Suprapubic skin (tissue), 4 donors: Measurements from ENCODE around the gene B4GALT5. TPM values are rescaled to one million over a fixed set of nuclear protein-coding genes. Genes with fewer than 3 reads are reported as not detected.
A peak's percentile ranks its signal among the peaks of the same experiment; 100 is the strongest.
"Not testable (repeated sequence)": the region's sequence is repeated elsewhere in the genome, so short reads cannot be mapped to it uniquely, and the experiment has no call there.

Source experiments
- DNase-seq, 2 donors: peaks; one replicate each; pipeline ENCODE4 v3.0.0-alpha.2; 2019; ENCODE audit warnings: low spot score in 2 of 2
- H3K27ac ChIP-seq: fragments of 200-600 bp; sonication (generic); one replicate; pipeline ENCODE4 v1.5.1; 2019
- H3K27me3 ChIP-seq: fragments of 200-600 bp; sonication (generic); one replicate; pipeline ENCODE4 v1.5.1; 2019
- H3K36me3 ChIP-seq: fragments of 200-600 bp; sonication (generic); one replicate; pipeline ENCODE4 v1.5.1; 2019
- H3K4me1 ChIP-seq: fragments of 200-600 bp; sonication (generic); one replicate; pipeline ENCODE4 v1.5.1; 2019
- H3K4me3 ChIP-seq: fragments of 200-600 bp; sonication (generic); one replicate; pipeline ENCODE4 v1.5.1; 2019; ENCODE audit warnings: mild to moderate bottlenecking
- H3K9me3 ChIP-seq: fragments of 200-600 bp; sonication (generic); one replicate; pipeline ENCODE4 v1.5.1; 2019
- EP300 ChIP-seq: sonication (generic); formaldehyde crosslinking; IDR thresholded peaks from one replicate; pipeline ENCODE4 v1.6.1; 2017; ENCODE audit warnings: antibody characterized with exemption
- POLR2A ChIP-seq, 2 donors: fragments of 450-650 bp; IDR thresholded peaks; one replicate each; pipeline ENCODE4 v1.6.1; 2017; ENCODE audit warnings: antibody characterized with exemption in 2 of 2, mild to moderate bottlenecking in 2 of 2, moderate library complexity in 2 of 2
- POLR2AphosphoS5 ChIP-seq, 3 donors: sonication (generic); formaldehyde crosslinking; IDR thresholded peaks; one replicate each; pipeline ENCODE4 v1.6.1; 2017; ENCODE audit warnings: antibody characterized with exemption in 3 of 3
- WGBS: methylation state at CpG from one replicate; pipeline ENCODE4 v1.1.5; 2018; 5-methylcytosine and 5-hydroxymethylcytosine counted together
- total RNA-seq, 4 donors: library from RNA; depleted of rRNA; stranded (reverse); fragments of >200 nt; gene quantifications; one replicate each; pipeline ENCODE4 v1.1.0, GENCODE V29; 2016
- TF ChIP-seq, protein P1 (sequence below), 2 donors: fragments of 200-600 bp in 1 of 2; fragments of 450-650 bp in 1 of 2; sonication (generic) in 1 of 2; IDR thresholded peaks; one replicate each; pipeline ENCODE4 v1.5.1; 2016 to 2019; ENCODE audit warnings: antibody characterized with exemption in 2 of 2, mild to moderate bottlenecking in 1 of 2, moderate library complexity in 1 of 2

B4GALT5 gene
- total RNA-seq, 4 donors from 2014 or later = 8.8 to 12.7 (median 10.1) TPM

DNA sequence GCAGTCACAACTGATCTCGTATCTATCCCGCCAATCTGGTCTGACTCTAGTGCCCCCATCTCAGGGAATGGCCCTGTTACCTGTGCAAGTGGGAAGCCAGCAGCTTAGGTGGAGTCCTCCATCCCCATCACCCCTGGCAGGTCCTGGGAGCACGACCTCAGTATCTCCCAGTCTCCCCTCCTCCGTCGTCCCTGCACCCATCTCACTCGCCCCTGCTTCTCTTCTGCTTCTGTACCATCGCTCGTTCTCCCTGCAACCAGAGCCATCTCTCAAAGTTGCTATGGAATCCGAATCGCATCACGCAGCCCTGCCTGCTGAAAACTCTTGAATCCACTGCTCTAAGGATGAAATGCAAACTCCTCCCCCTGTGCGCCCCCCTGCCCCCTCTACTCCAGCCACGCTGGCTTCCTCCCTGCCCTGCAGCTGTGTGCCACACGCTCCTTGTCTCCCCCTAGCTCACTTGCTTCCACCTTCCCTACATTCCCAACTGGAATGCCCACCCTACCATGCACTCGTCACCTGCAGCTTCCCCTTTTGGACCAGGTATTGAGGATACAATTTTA lies 81.7 kb downstream of the B4GALT5 start:
- no peak for DNase-seq
- H3K9me3 ChIP-seq = no peaks in the 10 kb centered on the region
- H3K27me3 ChIP-seq = no peaks in the 10 kb centered on the region
- peaks cover 17% of the 10 kb centered on the region for H3K36me3 ChIP-seq
- peaks cover 9% of the 10 kb centered on the region for H3K4me1 ChIP-seq
- H3K4me3 ChIP-seq = no peak overlapping the region
- WGBS = 92% methylated on average over 15 of the region's 15 CpGs
- TF ChIP-seq EP300 (no peak), POLR2AphosphoS5 (IDR thresholded peaks at IDR 0.05) (no peak), POLR2A (IDR thresholded peaks at IDR 0.05) (no peak)
- TF ChIP-seq, protein P1, sequence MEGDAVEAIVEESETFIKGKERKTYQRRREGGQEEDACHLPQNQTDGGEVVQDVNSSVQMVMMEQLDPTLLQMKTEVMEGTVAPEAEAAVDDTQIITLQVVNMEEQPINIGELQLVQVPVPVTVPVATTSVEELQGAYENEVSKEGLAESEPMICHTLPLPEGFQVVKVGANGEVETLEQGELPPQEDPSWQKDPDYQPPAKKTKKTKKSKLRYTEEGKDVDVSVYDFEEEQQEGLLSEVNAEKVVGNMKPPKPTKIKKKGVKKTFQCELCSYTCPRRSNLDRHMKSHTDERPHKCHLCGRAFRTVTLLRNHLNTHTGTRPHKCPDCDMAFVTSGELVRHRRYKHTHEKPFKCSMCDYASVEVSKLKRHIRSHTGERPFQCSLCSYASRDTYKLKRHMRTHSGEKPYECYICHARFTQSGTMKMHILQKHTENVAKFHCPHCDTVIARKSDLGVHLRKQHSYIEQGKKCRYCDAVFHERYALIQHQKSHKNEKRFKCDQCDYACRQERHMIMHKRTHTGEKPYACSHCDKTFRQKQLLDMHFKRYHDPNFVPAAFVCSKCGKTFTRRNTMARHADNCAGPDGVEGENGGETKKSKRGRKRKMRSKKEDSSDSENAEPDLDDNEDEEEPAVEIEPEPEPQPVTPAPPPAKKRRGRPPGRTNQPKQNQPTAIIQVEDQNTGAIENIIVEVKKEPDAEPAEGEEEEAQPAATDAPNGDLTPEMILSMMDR (IDR thresholded peaks at IDR 0.05) = no peak
- H3K27ac ChIP-seq = peak overlapping the region; percentile 26

DNA sequence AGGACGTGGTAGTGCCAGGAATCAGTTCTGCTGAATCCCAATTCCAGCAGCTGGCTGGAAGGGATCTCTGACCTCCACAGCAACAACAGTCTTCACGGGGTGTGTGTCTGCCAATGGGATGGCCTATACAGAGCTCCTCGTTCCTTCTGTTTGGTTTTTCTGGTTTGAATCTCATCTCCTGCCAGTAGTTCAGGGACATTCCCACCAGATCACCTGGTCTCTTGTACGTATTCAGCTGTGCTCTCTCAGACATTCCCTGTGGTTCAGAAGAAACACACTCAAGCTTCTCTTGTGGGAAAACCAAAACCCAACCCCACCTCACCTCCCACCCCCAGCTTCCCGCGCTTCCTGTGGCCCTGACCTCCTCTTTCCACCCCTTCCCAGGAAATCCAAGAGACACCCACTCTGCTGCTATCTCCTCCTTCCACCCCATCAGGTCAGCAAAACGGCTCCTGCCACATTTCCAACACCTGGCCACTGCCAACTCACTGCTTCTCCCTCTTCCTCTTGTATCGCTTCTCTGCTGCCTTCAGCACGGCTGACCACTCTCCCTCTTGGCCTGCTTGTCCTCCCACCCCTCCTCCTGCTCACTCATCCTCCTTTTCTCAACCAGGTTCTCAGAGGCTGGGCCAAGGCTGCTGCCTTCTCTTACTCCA lies 82.5 kb downstream of the B4GALT5 start:
- Histone ChIP-seq H3K4me1 (peaks cover 10% of the 10 kb centered on the region), H3K36me3 (peaks cover 11% of the 10 kb centered on the region), H3K27ac (peak overlapping the region; percentile 26), H3K4me3 (no peak overlapping the region), H3K9me3 (no peaks in the 10 kb centered on the region), H3K27me3 (no peaks in the 10 kb centered on the region)
- 51% methylated on average over 9 of the region's 9 CpGs for WGBS
- TF ChIP-seq, protein P1 (IDR thresholded peaks at IDR 0.05) = no peak
- TF ChIP-seq EP300 = no peak
- no peak for TF ChIP-seq POLR2A (IDR thresholded peaks at IDR 0.05)
- no peak for TF ChIP-seq POLR2AphosphoS5 (IDR thresholded peaks at IDR 0.05)
- no peak for DNase-seq

DNA sequence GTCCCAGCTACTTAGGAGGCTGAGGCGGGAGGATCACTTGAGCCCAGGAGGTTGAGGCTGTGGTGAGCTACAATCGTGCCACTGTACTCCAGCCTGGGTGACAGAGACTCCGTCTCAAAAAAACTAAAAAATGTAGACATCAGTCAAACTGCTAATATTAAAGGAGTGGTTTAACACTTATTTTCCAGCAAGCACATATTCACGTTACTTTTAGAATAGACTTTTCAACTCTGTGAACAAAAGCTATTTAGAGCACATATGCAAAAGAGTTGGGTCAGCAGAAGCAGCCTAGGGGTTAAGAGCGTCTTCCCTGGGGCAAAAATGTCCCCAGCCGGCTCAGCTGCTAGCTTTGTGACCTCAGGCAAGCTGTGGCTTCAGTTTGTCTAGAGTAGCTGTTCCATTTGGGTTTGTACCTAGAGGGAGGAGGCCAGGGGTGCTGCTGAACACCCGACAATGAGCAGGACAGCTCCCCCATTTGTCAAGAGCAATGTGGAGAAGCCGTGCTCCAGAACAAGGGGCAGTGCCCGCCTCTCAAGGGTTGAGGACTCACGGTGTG lies 83.2 kb downstream of the B4GALT5 start:
- H3K27ac ChIP-seq = peak overlapping the region; percentile 26
- TF ChIP-seq, protein P1 (IDR thresholded peaks at IDR 0.05) = no peak
- no peak for TF ChIP-seq POLR2AphosphoS5 (IDR thresholded peaks at IDR 0.05)
- TF ChIP-seq POLR2A (IDR thresholded peaks at IDR 0.05) = no peak
- TF ChIP-seq EP300 = no peak
- no peaks in the 10 kb centered on the region for H3K9me3 ChIP-seq
- H3K4me3 ChIP-seq = no peak overlapping the region
- DNase-seq = no peak
- 75% methylated on average over 10 of the region's 10 CpGs for WGBS
- no peaks in the 10 kb centered on the region for H3K27me3 ChIP-seq
- H3K4me1 ChIP-seq = peaks cover 15% of the 10 kb centered on the region
- peaks cover 6% of the 10 kb centered on the region for H3K36me3 ChIP-seq

DNA sequence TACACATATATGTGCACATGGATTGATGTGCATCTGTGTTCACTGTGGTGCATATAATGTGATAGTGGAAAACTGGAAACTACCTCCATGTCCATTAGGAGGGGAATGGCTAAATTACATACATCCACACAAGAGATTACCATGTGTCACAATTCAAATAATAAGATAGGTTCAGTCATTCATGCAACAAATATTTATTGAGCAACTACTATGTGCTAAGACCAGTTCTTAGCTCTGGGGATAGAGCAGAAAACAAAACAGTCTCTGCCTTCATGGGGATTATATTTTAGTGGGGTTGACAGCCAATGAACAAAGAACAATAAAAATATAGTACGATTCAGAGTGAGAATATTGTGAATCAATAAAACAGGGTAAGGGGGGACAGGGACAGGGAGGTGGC lies 84.1 kb downstream of the B4GALT5 start:
- no peaks in the 10 kb centered on the region for H3K9me3 ChIP-seq
- TF ChIP-seq POLR2A (IDR thresholded peaks at IDR 0.05) (no peak), POLR2AphosphoS5 (IDR thresholded peaks at IDR 0.05) (no peak), EP300 (no peak)
- TF ChIP-seq, protein P1 (IDR thresholded peaks at IDR 0.05) = no peak
- H3K36me3 ChIP-seq = peaks cover 3% of the 10 kb centered on the region
- no peaks in the 10 kb centered on the region for H3K27me3 ChIP-seq
- H3K4me3 ChIP-seq = no peak overlapping the region
- no peak for DNase-seq
- no peak overlapping the region for H3K27ac ChIP-seq
- WGBS = 100% methylated on average over 1 of the region's 1 CpG
- peaks cover 19% of the 10 kb centered on the region for H3K4me1 ChIP-seq

DNA sequence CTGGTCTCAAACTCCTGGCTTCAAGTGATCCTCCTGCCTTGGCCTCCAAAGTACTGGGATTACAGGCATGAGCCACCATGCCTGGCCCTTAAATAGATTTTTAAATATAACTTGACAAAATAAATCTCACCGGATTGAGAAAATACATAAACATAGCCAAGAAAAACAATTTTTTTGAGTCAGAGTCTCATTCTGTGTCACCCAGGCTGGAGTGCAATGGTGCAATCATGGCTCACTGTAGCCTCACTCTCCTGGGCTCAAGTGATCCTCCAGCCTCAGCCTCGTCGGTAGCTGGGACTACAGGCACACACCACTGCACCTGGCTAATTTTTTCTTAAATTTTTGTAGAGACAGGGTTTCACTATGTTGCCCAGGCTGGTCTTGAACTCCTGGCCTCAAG lies 85.4 kb downstream of the B4GALT5 start:
- not testable (repeated sequence) for H3K27ac ChIP-seq, H3K4me3 ChIP-seq, DNase-seq, H3K27me3 ChIP-seq, H3K36me3 ChIP-seq, H3K9me3 ChIP-seq
- 82% methylated on average over 3 of the region's 3 CpGs for WGBS
- H3K4me1 ChIP-seq = peaks cover 19% of the 10 kb centered on the region
